ENCODE data around the gene ERBB4. TPM values are rescaled to one million over a fixed set of nuclear protein-coding genes. Genes with fewer than 3 reads are reported as not detected.

Gene ERBB4
- total RNA-seq, 1 donor: 5.8 TPM

GRCh38 chr2:212028798-212029394, 509.7 kb downstream of the ERBB4 start:
- no peak for TF ChIP-seq CTCF (IDR thresholded peaks at IDR 0.05; ENCODE audit: insufficient read depth, low read length)
- no peak overlapping the region for H3K4me3 ChIP-seq (ENCODE audit: low read depth, low read length)
- no peak for DNase-seq (ENCODE audit: low read depth)

GRCh38 chr2:212027681-212028628, 510.6 kb downstream of the ERBB4 start:
- H3K4me3 ChIP-seq (ENCODE audit: low read depth, low read length): no peak overlapping the region

GRCh38 chr2:212024040-212024439, 514.6 kb downstream of the ERBB4 start:
- no peak overlapping the region for H3K4me3 ChIP-seq (ENCODE audit: low read depth, low read length)
- DNase-seq (ENCODE audit: low read depth): no peak
- no peak for TF ChIP-seq CTCF (IDR thresholded peaks at IDR 0.05; ENCODE audit: insufficient read depth, low read length)

More at GRCh38 chr2:212027681-212028628, 510.6 kb downstream of the ERBB4 start:
- no peak for TF ChIP-seq CTCF (IDR thresholded peaks at IDR 0.05; ENCODE audit: insufficient read depth, low read length)
- DNase-seq (ENCODE audit: low read depth): peak; percentile 74

GRCh38 chr2:212022966-212023365, 515.6 kb downstream of the ERBB4 start:
- peak; percentile 55 for DNase-seq (ENCODE audit: low read depth)
- no peak overlapping the region for H3K4me3 ChIP-seq (ENCODE audit: low read depth, low read length)
- no peak for TF ChIP-seq CTCF (IDR thresholded peaks at IDR 0.05; ENCODE audit: insufficient read depth, low read length)

- no peak for TF ChIP-seq CTCF (IDR thresholded peaks at IDR 0.05; ENCODE audit: insufficient read depth, low read length)
- peak; percentile 90 for DNase-seq (ENCODE audit: low read depth)
- no peak overlapping the region for H3K4me3 ChIP-seq (ENCODE audit: low read depth, low read length)
Measured at GRCh38 chr2:212021947-212022346, 516.7 kb downstream of the ERBB4 start.

- DNase-seq (ENCODE audit: low read depth): no peak
- no peak for TF ChIP-seq CTCF (IDR thresholded peaks at IDR 0.05; ENCODE audit: insufficient read depth, low read length)
- no peak overlapping the region for H3K4me3 ChIP-seq (ENCODE audit: low read depth, low read length)
Measured at GRCh38 chr2:212015588-212015987, 523.0 kb downstream of the ERBB4 start.

Measured in fibroblast of the aortic adventitia (primary cell).